SH-SY5Y (cell line): ENCODE data around the gene CLMN.

ENCODE experiments used
- GATA2 ChIP-seq: IDR thresholded peaks from 2 replicates; pipeline ENCODE4 v1.6.1; 2011; ENCODE audit warnings: mild to moderate bottlenecking, low read depth, low read length
- GATA3 ChIP-seq: IDR thresholded peaks from 2 replicates; pipeline ENCODE4 v1.6.1; 2011; ENCODE audit warnings: low read depth, mild to moderate bottlenecking, low read length, moderate library complexity

GRCh38 chr14:95151561-95151960 is 168.1 kb downstream of the CLMN start:
- TF ChIP-seq GATA2 (no peak), GATA3 (no peak)
